SU-DHL-6 (cell line): ENCODE measurements around the gene ZNF662.

Source experiments
- EZH2phosphoT487 ChIP-seq: fragments of 200-600 bp; sonication (generic), shearing (Covaris generic); conservative IDR thresholded peaks from 2 replicates; pipeline ENCODE4 v1.6.1; 2018; ENCODE audit warnings: mild to moderate bottlenecking, antibody characterized with exemption, low read length, moderate library complexity, mixed read lengths
- TF ChIP-seq, protein P1 (sequence below): fragments of 200-600 bp; sonication (generic); IDR thresholded peaks from one replicate; pipeline ENCODE4 v1.5.1; 2017; ENCODE audit warnings: antibody characterized with exemption, mild to moderate bottlenecking, low read length, moderate library complexity; ENCODE audit not compliant: insufficient read depth, poor library complexity, severe bottlenecking

DNA sequence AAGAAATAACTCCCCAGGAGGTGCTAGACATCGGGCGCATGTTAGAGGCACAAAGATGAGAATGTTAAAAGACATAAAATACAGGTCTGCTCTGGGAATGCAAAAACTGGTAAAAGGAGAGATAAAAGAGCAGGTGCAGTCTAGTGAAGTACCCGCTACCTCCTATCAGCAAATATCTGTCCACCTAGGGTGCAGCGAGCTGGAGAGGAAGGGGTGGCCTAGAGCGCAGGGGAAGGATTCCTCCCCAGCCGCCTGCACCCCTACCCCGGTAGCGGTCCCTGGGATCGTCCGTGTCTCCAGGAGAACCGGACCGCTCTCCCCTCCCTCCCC, 237 bp upstream of the ZNF662 start:
- TF ChIP-seq, protein P1, sequence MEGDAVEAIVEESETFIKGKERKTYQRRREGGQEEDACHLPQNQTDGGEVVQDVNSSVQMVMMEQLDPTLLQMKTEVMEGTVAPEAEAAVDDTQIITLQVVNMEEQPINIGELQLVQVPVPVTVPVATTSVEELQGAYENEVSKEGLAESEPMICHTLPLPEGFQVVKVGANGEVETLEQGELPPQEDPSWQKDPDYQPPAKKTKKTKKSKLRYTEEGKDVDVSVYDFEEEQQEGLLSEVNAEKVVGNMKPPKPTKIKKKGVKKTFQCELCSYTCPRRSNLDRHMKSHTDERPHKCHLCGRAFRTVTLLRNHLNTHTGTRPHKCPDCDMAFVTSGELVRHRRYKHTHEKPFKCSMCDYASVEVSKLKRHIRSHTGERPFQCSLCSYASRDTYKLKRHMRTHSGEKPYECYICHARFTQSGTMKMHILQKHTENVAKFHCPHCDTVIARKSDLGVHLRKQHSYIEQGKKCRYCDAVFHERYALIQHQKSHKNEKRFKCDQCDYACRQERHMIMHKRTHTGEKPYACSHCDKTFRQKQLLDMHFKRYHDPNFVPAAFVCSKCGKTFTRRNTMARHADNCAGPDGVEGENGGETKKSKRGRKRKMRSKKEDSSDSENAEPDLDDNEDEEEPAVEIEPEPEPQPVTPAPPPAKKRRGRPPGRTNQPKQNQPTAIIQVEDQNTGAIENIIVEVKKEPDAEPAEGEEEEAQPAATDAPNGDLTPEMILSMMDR = no peak
- TF ChIP-seq EZH2phosphoT487 = no peak
